HS-27A (cell line): Measurements from ENCODE around the gene KMT5B.

Experiments
- DNase-seq: peaks from one replicate; pipeline ENCODE4 v3.0.0-alpha.2; 2012; ENCODE audit warnings: low read depth, missing footprints

Gene KMT5B

GRCh38 chr11:68215524-68216170, 2.6 kb upstream of the KMT5B start:
- no peak for DNase-seq

- DNase-seq, result no peak
These were observed 2.0 kb upstream of the KMT5B start for GRCh38 chr11:68215087-68215445.

- no peak for DNase-seq
These were observed 1.3 kb upstream of the KMT5B start for GRCh38 chr11:68214173-68215086.

DNA sequence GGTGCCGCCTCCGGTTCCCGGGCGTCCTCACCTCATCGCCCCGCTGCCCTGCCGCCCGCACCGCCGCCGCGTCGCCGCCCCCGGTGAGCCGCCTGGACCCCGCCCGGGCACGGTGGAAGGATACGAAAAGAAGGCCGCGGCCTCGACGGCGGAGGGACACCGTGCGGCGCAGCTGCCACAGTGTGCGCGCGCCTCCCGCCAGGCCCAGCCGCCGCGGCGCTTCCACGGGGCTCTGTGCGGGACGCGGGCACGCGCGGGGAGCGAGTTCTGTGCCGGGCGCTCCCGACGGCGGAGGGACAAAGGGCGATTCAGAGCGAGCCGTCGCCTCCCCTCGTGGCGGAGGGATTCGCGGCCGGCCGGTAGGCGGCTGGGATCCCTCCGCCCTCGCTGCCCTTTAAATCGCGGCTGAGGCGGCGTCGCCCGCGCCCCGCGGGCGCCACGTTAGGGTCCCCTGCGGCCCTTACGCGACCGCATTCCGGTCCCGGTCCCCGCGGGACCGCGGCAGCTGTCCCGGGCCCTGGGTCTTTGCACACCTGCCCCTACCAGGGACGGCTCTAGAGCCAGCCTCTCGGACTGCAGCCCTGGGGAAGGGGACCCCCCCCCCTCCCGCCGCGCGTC, 568 bp upstream of the KMT5B start:
- DNase-seq, result peak; percentile 73

GRCh38 chr11:68212421-68213134, 518 bp downstream of the KMT5B start:
- DNase-seq, result peak; percentile 29

DNA sequence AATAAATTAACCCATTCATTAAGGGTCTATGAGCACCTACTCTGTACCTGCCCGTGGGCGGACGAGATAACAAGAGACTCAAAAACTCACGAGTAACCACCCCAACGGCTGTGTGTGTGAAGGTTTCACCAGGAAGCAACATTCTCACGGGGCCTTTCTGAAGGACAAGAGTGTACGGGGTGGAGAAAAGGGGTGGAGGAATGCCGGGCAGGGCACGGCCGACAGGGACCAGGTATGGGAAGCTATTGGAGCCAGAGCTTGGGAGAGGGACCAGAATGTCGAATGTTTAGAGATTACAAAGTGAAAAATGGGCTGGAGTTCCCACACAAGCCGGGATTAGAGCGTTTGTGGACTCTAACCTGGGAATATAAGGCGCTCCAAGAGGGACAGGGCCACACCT, 1.6 kb downstream of the KMT5B start:
- DNase-seq, result no peak

DNA sequence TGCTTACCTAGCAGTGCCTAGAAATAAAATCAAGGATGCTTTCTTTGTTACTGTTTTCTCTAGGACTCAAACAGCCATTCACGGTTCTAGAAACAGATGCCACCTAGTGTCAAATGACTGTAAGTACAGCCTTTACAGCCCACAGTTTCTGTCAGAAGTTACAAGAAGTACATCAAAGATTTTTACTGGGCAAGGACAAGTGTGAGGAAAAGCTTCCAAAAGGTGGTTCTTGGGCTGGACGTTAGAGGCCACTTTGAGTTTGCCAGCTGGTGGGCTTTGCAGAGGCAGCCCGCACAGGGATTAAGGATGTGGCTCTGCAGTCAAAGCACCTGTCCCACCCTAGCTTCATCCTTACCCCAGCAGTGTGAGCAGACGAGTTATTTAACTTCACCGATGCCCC, 6.9 kb downstream of the KMT5B start:
- peak; percentile 29 for DNase-seq

DNA sequence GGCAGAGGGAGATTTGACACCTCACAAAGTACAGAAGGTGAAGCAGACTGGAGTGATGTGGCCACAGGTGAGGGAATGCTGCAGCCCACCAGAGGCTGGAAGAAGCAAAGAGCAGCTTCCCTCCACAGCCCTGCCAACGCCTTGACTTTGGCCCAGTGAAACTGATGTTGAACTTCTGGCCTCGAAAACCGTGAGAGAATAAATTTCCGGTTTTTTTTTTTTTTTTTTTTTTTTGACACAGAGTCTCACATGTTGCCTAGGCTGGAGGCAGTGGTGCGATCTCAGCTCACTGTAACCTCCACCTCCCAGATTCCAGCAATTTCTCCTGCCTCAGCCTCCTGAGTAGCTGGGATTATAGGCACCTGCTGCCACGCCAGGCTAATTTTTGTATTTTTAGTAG, 8.7 kb downstream of the KMT5B start:
- DNase-seq, result no peak

- no peak for DNase-seq
These were observed 10.9 kb downstream of the KMT5B start for GRCh38 chr11:68202165-68202564.

DNA sequence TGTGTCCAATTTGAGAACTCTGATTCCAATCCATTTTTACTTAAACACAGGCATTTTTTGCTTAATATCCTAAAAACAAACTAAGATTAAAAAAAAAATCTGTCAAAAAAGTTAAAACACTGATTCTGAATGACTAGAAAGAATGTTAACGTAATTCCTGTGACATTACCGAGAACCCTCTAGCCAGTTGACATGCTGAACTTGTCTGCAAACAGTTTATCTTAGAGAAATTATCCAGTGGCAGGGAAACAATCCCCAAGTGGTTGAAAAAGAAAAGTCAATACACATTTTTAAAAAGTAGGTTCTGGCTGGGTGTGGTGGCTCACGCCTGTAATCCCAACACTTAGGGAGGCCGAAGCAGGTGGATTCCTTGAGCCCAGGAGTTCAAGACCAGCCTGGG, 11.6 kb downstream of the KMT5B start:
- no peak for DNase-seq

DNA sequence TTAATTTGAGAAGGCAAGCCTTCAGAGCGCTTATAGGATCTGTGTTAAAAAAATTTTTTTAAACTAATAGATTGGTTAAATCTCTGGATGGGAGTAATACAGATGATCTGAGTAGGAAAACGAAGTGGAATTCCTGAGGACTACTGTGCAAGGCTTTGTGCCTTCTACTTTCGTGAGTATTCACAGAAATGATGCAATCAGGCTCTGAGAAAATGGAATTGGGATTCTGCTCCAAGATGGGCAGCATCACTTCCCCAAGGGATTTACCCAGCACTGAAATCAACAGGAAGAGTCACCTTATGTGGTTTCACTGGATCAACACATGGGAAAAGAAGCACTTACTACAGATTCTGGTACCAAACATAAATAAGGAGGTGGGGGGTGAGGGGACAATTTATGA, 12.5 kb downstream of the KMT5B start:
- no peak for DNase-seq

GRCh38 chr11:68199295-68199987, 13.7 kb downstream of the KMT5B start:
- DNase-seq, result no peak

GRCh38 chr11:68196219-68196618, 16.9 kb downstream of the KMT5B start:
- DNase-seq, result no peak

DNA sequence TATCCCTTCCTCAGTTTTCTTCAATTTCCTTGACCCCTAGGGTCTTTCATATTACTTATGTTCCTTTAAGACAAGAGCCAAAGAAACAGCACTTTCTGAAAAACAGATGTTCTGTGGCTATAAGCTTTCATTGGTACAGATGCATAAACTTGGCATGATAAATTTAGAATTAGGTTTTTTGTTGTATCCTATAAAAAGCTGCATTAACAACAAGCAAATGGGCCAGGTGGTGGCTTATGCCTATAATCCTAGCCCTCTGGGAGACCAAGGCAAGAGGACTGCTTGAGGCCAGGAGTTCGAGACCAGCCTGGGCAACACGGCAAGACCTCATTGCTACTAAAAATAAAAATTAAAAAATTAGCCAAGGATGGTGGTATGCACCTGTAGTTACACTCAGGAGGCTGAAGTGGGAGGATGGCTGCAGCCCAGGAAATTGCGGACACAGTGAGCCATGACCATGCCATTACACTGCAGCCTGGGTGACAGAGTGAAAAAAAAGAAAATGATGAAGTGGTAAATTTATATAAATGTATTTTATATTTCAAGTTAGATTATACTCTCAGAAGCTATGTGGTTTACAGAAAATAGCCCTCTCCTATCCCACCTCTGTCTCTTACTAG, 18.3 kb downstream of the KMT5B start:
- DNase-seq, result no peak

- DNase-seq, result no peak
These were observed 20.1 kb downstream of the KMT5B start for GRCh38 chr11:68193018-68193417.

- DNase-seq, result no peak
These were observed 21.2 kb downstream of the KMT5B start for GRCh38 chr11:68191661-68192579.

GRCh38 chr11:68189888-68190287, 23.2 kb downstream of the KMT5B start:
- no peak for DNase-seq

DNA sequence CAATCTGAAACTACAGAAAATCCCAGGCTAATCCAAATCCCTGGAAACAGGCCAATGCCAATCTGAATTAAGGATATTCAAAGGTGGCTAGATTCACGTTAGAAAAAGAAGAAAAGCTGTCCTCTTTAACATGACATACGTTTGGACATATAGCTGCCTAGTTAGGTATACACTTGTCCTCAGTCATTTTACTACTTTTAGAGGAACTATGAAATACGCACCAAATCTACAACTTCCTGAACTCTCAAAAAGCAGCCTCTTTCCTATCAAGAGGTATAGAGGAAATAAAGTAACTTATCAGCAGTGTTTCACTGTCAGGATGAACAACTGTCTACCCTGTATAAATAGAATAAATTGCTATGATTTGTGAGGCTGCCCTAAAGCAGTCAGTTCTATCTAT, 24.0 kb downstream of the KMT5B start:
- no peak for DNase-seq

DNA sequence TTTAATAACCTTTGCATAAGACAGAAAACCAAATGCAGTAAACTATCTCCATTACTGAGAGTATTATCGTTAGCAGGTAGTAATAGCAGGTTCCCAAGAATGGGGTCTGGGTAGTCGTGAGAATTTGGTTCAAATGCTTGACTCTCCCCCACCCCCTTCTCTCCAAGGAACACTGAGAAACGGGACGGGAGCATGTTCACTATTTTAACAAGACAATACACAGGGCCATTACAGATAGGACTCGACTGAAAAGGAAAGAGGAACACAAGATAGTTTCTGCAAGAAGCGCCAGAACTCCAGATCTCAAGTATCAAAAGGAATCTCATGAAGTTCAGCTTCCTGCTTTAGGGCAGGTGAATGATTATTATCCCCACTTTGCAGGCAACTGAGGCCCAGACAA, 27.0 kb downstream of the KMT5B start:
- no peak for DNase-seq

DNA sequence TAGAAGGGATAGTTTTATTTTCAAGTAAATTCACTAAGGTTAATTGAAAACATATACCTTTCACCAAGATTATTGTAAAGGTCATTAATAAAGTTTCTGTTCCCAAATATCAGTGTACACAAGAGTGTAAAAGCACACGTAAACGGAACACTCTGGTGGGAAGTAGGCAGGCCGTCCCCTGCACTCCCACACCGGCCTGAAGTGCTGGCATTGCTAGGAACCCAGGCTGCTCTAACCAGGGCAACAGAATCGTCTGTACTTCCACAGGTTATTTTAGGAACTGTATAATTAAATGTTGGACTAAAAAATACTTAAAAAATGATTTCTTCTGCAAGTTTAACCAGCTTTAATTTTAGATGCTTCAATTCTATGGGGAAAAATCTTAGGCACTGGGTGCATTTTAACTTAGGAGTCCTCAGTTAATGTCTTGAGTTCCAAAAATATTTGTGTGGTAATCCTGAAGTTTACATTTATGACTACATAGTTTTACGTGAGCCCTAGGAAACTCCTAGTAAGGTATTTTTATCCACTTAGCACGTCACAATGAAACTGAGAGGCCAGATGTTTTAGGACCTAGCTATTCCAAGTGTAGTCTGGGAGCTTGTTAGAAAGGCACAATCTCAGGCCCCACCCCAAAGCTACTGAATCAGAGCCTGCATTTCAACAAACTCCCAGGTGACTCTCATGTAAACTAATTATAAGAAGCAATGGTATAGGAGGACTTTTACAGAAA, 31.2 kb downstream of the KMT5B start:
- DNase-seq, result no peak
